Suprapubic skin (tissue), 3 donors: ENCODE results near the gene PDE4B.

Experiments
- CTCF ChIP-seq, 2 donors: fragments of 200-600 bp in 1 of 2; fragments of 450-650 bp in 1 of 2; sonication (generic) in 1 of 2; IDR thresholded peaks; one replicate each; pipeline ENCODE4 v1.5.1; 2016 to 2019; ENCODE audit warnings: antibody characterized with exemption in 2 of 2, mild to moderate bottlenecking in 1 of 2, moderate library complexity in 1 of 2
- EP300 ChIP-seq: sonication (generic); formaldehyde crosslinking; IDR thresholded peaks from one replicate; pipeline ENCODE4 v1.6.1; 2017; ENCODE audit warnings: antibody characterized with exemption

GRCh38 chr1:66041654-66042053 lies 249.0 kb downstream of the PDE4B start:
- TF ChIP-seq CTCF (IDR thresholded peaks at IDR 0.05), result no peak
- TF ChIP-seq EP300, result no peak
